HepG2 (cell line): ENCODE data around the gene METTL23. TPM values are rescaled to one million over a fixed set of nuclear protein-coding genes. Genes with fewer than 3 reads are reported as not detected.

ENCODE experiments used
- CEBPB ChIP-seq: IDR thresholded peaks from 2 replicates; pipeline ENCODE4 v1.6.1; 2011; ENCODE audit warnings: low read depth, low read length, improper control_type of control experiment, borderline replicate concordance
- ETV6 ChIP-seq: sonication (generic); formaldehyde crosslinking; conservative IDR thresholded peaks from 2 replicates; pipeline ENCODE4 v1.4.0; 2020; ENCODE audit warnings: missing genetic modification reagents
- FOXM1 ChIP-seq: sonication (generic); formaldehyde crosslinking; IDR thresholded peaks from 2 replicates; pipeline ENCODE4 v1.5.0; 2020; ENCODE audit warnings: missing genetic modification reagents
- HMG20B ChIP-seq: conservative IDR thresholded peaks from 2 replicates; pipeline ENCODE4 v1.6.1; 2016; ENCODE audit warnings: missing genetic modification reagents, missing compliant biosample characterization
- IKZF4 ChIP-seq: sonication (generic); formaldehyde crosslinking; IDR thresholded peaks from 2 replicates; pipeline ENCODE4 v1.5.1; 2020; ENCODE audit warnings: borderline replicate concordance, mild to moderate bottlenecking, low read depth, missing genetic modification reagents; ENCODE audit errors: not compliant biosample characterization
- KDM6A ChIP-seq: IDR thresholded peaks from 2 replicates; pipeline ENCODE4 v1.6.1; 2016; ENCODE audit warnings: low read depth
- LCORL ChIP-seq, 2 experiments: fragments of 450-650 bp in 1 of 2; sonication (generic) in 1 of 2; formaldehyde crosslinking in 1 of 2; IDR thresholded peaks; 2 replicates each; pipeline versions ENCODE4 v1.5.0 to v1.6.1; 2017 to 2020; ENCODE audit warnings: antibody characterized with exemption in 1 of 2, missing genetic modification reagents in 1 of 2
- MIER3 ChIP-seq: IDR thresholded peaks from 2 replicates; pipeline ENCODE4 v1.6.1; 2016; ENCODE audit warnings: missing compliant biosample characterization, borderline replicate concordance
- NFIB ChIP-seq: sonication (generic); formaldehyde crosslinking; IDR thresholded peaks from 2 replicates; pipeline ENCODE4 v1.9.0; 2021; ENCODE audit warnings: missing genetic modification reagents, mild to moderate bottlenecking, borderline replicate concordance
- NFYB ChIP-seq: sonication (generic); formaldehyde crosslinking; IDR thresholded peaks from 2 replicates; pipeline ENCODE4 v1.4.0; 2020; ENCODE audit warnings: missing genetic modification reagents
- RCOR2 ChIP-seq: IDR thresholded peaks from 2 replicates; pipeline ENCODE4 v1.6.1; 2016; ENCODE audit warnings: missing biosample characterization, missing genetic modification reagents
- SALL2 ChIP-seq: sonication (generic); formaldehyde crosslinking; IDR thresholded peaks from 2 replicates; pipeline ENCODE4 v1.8.1; 2023; ENCODE audit warnings: mild to moderate bottlenecking, missing genetic modification reagents, inconsistent platforms
- SP4 ChIP-seq: sonication (generic); formaldehyde crosslinking; IDR thresholded peaks from 2 replicates; pipeline ENCODE4 v1.8.1; 2023; ENCODE audit warnings: mild to moderate bottlenecking, missing genetic modification reagents
- TSC22D2 ChIP-seq: sonication (generic); formaldehyde crosslinking; IDR thresholded peaks from 2 replicates; pipeline ENCODE4 v1.5.1; 2020; ENCODE audit warnings: missing genetic modification reagents, mild to moderate bottlenecking, borderline replicate concordance
- ZC3H4 ChIP-seq: sonication (generic); formaldehyde crosslinking; IDR thresholded peaks from 2 replicates; pipeline ENCODE4 v1.4.0; 2020; ENCODE audit warnings: missing genetic modification reagents, borderline replicate concordance
- ZNF75D ChIP-seq: sonication (generic); formaldehyde crosslinking; IDR thresholded peaks from 2 replicates; pipeline ENCODE4 v1.8.1; 2023; ENCODE audit warnings: missing genetic modification reagents, mild to moderate bottlenecking, borderline replicate concordance
- polyA plus RNA-seq, 8 experiments: library from polyadenylated mRNA; depleted of rRNA in 3 of 8; stranded (reverse) in 7 of 8; unstranded in 1 of 8; fragments of >200 nt; fragmentation: Illumina TruSeq in 4 of 8; extraction: Trizol in 4 of 8; gene quantifications; 2 replicates each; pipeline versions ENCODE4 v1.2.1 to v1.2.3, GENCODE V29; 2011 to 2016; ENCODE audit warnings: low read depth in 4 of 8, missing spikeins in 1 of 8, mixed read lengths in 1 of 8; ENCODE audit not compliant: insufficient read depth in 1 of 8
- total RNA-seq, 5 experiments: library from RNA; depleted of rRNA; stranded (reverse); fragments of >200 nt; fragmentation: Illumina TruSeq; extraction: Trizol; gene quantifications; 2 replicates each; pipeline ENCODE4 v1.2.3, GENCODE V29; 2016; ENCODE audit warnings: low read depth in 1 of 5
- TF ChIP-seq, protein P1 (sequence below), 2 experiments: fragments of 450-650 bp in 1 of 2; sonication (generic) in 1 of 2; formaldehyde crosslinking; IDR thresholded peaks; 2 replicates each; pipeline versions ENCODE4 v1.5.0 to v1.8.0; 2020 to 2022; ENCODE audit warnings: mild to moderate bottlenecking in 1 of 2, missing genetic modification reagents in 1 of 2
- TF ChIP-seq, protein P2 (sequence below): sonication (generic); formaldehyde crosslinking; IDR thresholded peaks from 2 replicates; pipeline ENCODE4 v1.4.0; 2020; ENCODE audit warnings: mild to moderate bottlenecking, missing genetic modification reagents
- TF ChIP-seq, protein P3 (sequence below): sonication (generic); formaldehyde crosslinking; conservative IDR thresholded peaks from 2 replicates; pipeline ENCODE4 v1.4.0; 2020; ENCODE audit warnings: mild to moderate bottlenecking, missing genetic modification reagents, moderate library complexity
- TF ChIP-seq, protein P4 (sequence below): sonication (generic); formaldehyde crosslinking; IDR thresholded peaks from 2 replicates; pipeline ENCODE4 v1.8.0; 2023; ENCODE audit warnings: mild to moderate bottlenecking, missing genetic modification reagents

The METTL23 gene
- total and polyA plus RNA-seq, 2 of the 13 experiments (the other 11 are each of a cell fraction or from before 2014, with no cell fraction given), result 39.9 to 104 TPM

DNA sequence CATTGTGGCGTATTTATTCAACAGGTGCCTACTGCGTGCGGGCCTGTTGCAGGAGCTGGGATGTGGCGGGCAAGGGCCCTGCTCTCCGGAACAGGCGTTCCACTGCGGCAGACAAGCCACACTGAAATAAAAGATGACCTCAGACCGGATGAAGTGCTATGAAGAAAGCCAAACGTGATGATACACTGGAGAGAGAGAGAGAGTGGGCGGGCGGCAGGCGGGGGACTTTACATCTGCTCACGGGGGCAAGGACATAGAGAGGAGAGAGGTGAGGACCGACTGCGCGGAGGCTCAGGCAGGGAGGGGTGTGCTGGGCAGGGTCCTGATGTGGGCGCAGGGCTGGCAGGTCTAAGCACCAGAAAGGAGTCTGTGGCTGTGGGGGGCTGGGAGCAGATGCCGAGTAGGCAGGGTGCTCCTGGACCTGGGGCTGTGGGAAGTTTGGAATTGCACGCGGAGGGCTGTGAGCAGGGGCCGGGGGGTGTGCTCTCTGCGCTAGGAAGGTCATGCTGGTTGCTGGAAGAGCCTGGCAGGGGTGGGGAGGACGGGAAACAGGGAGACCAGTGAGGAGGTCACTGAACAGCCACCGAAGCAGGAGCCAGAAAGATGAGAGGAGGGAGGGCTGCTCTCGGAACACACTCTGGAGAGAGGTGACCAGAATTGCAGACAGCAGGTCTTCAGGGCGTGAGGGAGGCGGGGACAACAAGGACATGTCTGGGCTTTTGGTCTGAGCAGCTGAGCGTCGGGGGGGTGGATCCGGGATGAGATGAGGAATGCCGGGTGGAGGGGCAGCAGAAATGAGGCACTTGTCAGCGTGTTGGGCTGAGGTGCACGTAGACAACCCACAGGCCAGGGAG, 25.8 kb upstream of the METTL23 start (continued):
- TF ChIP-seq NFYB (no peak), RCOR2 (CRISPR knock-in tag) (no peak; the same call in 1 of the 2 replicates), IKZF4 (CRISPR knock-in tag) (peak; percentile 45), SALL2 (CRISPR knock-in tag) (0 out of 2 replicates have a peak, but pooled peaks have one; percentile 42), FOXM1 (CRISPR knock-in tag) (no peak), NFIB (no peak), CEBPB (peak; percentile 28; the same call in 1 of the 2 replicates), KDM6A (CRISPR knock-in tag) (0 out of 2 replicates have a peak, but pooled peaks have one; percentile 37), SP4 (0 out of 2 replicates have a peak, but pooled peaks have one; percentile 25), ZNF75D (CRISPR knock-in tag) (no peak), ZC3H4 (CRISPR knock-in tag) (no peak), MIER3 (CRISPR knock-in tag) (peak; percentile 60; the same call in 1 of the 2 replicates), LCORL (IDR thresholded peaks at IDR 0.05) (peak; percentile 8; the same call in 1 of the 2 replicates), LCORL (CRISPR knock-in tag; IDR thresholded peaks at IDR 0.05) (peak; percentile 38), ETV6 (CRISPR knock-in tag) (no peak; the same call in 1 of the 2 replicates), TSC22D2 (CRISPR knock-in tag) (no peak), HMG20B (CRISPR knock-in tag) (no peak)
- TF ChIP-seq, protein P1, sequence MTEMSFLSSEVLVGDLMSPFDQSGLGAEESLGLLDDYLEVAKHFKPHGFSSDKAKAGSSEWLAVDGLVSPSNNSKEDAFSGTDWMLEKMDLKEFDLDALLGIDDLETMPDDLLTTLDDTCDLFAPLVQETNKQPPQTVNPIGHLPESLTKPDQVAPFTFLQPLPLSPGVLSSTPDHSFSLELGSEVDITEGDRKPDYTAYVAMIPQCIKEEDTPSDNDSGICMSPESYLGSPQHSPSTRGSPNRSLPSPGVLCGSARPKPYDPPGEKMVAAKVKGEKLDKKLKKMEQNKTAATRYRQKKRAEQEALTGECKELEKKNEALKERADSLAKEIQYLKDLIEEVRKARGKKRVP (CRISPR knock-in tag; IDR thresholded peaks at IDR 0.05), result peak in 1 of 2 experiments; percentile 31; a peak in 1 of 4 replicates
- TF ChIP-seq, protein P2, sequence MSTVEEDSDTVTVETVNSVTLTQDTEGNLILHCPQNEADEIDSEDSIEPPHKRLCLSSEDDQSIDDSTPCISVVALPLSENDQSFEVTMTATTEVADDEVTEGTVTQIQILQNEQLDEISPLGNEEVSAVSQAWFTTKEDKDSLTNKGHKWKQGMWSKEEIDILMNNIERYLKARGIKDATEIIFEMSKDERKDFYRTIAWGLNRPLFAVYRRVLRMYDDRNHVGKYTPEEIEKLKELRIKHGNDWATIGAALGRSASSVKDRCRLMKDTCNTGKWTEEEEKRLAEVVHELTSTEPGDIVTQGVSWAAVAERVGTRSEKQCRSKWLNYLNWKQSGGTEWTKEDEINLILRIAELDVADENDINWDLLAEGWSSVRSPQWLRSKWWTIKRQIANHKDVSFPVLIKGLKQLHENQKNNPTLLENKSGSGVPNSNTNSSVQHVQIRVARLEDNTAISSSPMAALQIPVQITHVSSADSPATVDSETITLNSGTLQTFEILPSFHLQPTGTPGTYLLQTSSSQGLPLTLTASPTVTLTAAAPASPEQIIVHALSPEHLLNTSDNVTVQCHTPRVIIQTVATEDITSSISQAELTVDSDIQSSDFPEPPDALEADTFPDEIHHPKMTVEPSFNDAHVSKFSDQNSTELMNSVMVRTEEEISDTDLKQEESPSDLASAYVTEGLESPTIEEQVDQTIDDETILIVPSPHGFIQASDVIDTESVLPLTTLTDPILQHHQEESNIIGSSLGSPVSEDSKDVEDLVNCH (CRISPR knock-in tag), result no peak
- TF ChIP-seq, protein P3, sequence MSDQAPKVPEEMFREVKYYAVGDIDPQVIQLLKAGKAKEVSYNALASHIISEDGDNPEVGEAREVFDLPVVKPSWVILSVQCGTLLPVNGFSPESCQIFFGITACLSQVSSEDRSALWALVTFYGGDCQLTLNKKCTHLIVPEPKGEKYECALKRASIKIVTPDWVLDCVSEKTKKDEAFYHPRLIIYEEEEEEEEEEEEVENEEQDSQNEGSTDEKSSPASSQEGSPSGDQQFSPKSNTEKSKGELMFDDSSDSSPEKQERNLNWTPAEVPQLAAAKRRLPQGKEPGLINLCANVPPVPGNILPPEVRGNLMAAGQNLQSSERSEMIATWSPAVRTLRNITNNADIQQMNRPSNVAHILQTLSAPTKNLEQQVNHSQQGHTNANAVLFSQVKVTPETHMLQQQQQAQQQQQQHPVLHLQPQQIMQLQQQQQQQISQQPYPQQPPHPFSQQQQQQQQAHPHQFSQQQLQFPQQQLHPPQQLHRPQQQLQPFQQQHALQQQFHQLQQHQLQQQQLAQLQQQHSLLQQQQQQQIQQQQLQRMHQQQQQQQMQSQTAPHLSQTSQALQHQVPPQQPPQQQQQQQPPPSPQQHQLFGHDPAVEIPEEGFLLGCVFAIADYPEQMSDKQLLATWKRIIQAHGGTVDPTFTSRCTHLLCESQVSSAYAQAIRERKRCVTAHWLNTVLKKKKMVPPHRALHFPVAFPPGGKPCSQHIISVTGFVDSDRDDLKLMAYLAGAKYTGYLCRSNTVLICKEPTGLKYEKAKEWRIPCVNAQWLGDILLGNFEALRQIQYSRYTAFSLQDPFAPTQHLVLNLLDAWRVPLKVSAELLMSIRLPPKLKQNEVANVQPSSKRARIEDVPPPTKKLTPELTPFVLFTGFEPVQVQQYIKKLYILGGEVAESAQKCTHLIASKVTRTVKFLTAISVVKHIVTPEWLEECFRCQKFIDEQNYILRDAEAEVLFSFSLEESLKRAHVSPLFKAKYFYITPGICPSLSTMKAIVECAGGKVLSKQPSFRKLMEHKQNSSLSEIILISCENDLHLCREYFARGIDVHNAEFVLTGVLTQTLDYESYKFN (CRISPR knock-in tag), result peak; percentile 86
- TF ChIP-seq, protein P4, sequence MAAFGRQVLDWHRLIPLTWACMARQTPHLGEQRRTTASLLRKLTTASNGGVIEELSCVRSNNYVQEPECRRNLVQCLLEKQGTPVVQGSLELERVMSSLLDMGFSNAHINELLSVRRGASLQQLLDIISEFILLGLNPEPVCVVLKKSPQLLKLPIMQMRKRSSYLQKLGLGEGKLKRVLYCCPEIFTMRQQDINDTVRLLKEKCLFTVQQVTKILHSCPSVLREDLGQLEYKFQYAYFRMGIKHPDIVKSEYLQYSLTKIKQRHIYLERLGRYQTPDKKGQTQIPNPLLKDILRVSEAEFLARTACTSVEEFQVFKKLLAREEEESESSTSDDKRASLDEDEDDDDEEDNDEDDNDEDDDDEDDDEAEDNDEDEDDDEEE (CRISPR knock-in tag), result no peak
